Inflammatory macrophage (primary cell): ENCODE data around the gene CTDSPL.

ENCODE experiments used
- DNase-seq, 2 donors: peaks; one replicate each; pipeline ENCODE4 v3.0.0-alpha.2; 2020 to 2022

Gene CTDSPL

DNA sequence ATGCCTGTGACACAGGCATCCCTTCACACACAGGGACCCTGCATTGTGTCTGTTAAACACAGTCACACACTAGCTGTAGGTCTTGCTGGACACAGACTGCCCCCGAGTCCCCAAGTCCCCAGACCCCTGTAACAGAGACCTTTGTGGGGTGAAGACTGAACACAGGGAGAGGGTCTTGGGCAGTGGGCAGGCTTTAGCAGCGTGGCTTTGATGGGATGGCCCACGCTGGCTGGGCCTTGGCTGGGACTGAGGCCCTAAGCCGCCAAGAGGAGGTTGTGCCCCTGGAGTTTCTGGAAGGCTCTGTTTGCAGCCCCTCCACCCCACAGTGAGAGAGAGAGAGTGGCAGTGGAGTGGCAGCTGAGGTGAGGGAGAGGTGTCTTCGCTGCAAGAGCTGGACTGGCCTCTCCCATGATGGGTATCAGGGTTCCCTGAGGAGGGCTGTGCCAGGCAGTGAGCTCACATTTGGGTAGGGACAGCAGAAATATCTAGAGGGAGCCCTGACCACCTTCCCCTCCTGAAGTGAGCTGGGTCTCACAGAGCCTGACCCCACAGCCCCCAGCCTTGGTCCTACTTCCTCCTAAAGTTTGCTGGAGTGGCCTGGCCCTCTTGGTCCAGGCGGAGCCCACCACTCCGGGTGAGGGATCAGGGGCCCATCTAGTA lies 128.3 kb downstream of the CTDSPL start:
- DNase-seq: no peak

- DNase-seq: no peak
These were observed 128.8 kb downstream of the CTDSPL start, which contains the start of gene VILL for GRCh38 chr3:37990527-37990926. VILL (plus strand) TSS chr3:37990786; CDS start chr3:37993673, 2,887 bp downstream.

DNA sequence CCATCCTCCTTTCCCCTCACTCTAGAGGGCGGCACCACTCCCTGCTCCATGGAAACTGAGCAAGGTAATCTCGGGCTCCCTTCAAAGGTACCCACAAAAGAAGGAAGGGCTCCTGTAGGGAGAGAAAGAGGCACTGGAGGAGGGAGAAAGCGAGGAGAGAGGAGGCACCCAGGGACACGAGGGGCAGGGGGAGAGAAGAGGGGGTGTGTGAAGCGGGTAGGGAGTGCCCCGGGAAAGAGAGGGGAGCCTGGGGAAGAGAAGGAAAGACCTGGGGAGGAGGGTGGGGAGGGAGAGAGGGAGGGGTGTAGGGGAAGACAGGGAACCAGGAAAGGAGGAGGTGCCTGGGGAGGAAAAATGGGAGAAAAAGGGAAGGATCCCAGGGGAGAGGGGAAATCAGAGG lies 129.4 kb downstream of the CTDSPL start:
- DNase-seq: no peak

- no peak for DNase-seq
These were observed 130.1 kb downstream of the CTDSPL start for GRCh38 chr3:37991823-37992222.

DNA sequence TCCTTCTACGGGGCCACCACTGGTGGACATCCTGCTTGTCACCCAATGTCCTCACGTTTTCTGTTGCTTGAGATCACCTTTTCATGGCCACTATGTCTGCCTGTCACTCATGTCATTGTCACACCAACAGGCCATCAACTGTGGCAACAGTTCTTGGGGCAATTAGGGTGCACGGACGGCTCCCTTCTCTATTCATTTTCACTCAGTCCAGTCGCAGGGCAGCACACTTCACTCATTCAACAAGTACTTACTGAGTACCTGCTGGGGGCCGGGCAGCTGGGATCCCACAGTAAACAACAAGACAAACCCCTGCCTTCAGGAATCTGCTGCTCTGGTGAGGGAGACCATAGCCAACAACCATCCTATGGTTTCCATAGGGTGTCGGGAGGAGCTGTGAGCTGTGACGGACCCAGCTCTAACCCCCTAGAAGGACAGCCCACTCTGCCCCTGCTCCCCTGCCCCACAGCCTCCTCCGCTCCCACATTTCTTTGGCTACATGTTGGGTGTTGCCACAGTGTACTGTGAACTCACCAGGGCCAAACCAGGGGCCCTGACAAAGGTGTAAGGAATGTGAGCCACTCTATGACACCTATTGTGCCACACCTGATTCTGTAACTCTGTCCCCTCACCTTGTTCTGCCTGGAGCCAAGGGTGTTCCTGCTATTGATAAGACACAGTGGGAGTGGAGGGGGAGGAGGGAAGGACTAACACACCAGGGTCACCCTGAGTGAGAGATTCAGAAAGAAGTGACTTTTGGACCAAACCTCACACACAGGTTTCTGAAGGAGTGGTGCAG lies 130.8 kb downstream of the CTDSPL start:
- DNase-seq: no peak

DNA sequence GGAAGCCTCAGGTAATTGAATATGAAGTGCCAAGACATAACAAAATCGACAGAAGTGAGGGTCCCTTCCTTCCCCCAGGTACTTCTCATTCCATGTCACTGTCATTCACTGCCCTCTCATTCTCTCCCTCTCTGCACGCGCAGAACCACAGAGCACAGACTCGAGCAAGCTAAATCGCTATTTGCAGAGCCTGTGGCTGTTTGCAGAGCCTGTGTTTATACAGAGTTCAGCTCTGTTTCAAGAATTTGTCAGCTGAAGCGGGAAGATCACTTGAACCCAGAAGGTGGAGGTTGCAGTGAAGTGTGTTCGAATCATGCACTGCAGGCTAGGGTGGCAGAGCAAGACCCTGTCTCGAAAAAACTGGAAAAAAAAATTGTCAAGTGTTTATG lies 131.4 kb downstream of the CTDSPL start:
- no peak for DNase-seq

DNA sequence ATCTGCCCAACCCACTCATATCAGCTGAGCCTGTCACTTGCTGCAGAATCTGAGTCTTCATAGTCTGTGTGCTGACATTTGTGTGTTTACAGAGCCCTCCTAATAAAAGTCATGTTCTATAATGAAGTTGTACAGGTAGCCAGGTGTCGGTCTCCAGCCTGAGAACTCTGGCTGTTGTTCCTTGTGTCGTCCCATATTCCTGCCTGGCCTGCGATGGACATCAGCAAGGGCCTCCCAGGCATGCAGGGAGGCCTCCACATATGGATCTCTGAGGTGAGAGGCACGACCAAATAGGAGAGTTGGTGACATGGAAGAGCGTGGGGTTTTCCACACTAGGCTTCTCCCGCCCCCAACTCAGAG lies 131.8 kb downstream of the CTDSPL start:
- DNase-seq: peak in 1 of 2 donors; percentile 53

GRCh38 chr3:37993820-37994638 lies 132.3 kb downstream of the CTDSPL start:
- DNase-seq: peak; percentile 97 to 99

DNA sequence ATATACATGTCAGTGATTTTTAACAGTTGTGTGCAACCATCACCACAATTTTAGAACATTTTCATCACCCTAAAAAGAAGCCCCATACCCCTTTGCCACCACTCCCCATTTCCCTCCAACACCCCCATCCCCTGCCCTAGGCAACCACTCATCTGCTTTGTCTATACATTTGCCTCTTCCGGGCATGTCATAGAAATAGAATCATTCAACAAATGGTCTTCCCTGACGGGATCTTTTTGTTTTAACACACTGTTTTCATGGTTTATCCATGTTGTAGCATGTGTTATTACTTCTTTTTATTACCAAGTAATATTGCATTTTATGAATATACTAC lies 132.9 kb downstream of the CTDSPL start:
- no peak for DNase-seq

DNA sequence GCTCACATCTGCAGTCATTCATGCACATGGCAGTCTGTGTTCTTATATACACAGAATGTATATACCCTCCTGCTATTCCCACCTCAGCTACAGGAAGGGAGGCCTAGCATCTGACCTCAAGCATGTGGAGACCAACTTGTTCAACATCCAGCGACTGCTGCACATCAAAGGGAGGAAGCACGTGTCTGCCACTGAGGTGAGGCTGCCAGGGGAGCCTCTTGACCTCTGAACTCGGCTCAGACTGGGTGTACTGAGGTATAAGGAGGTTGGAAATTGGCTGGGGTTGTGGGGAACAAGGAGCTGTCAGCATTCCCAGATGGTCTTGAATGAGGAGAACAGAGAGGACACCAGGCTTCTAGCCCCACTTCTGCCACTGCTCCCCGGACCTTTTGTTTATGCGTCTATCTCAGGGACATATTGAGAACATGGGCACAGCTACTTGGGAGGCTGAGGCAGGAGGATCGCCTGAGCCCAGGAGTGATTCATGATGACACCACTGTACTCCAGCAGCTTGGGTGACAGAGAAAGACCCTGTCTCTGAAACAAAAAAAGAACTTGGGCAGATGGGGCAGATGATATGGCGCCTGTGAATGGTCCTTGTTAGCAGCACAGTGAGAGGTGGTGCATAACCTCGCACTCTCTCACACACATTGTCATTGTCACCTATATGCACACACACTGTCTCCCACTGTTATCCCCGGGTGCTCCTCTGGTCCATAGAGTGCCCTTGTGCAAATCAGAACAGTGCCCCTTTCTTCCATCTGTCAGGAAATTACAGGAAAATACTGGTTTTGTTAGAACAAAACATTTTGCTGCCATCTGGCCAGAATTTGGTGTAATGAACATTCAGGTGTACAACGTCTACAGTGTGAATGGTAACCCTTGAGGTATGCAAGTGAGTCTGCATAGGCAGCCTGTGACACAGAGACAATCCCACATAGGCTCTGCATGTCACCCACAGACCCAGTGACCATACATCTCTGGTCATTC lies 134.3 kb downstream of the CTDSPL start:
- DNase-seq: no peak

DNA sequence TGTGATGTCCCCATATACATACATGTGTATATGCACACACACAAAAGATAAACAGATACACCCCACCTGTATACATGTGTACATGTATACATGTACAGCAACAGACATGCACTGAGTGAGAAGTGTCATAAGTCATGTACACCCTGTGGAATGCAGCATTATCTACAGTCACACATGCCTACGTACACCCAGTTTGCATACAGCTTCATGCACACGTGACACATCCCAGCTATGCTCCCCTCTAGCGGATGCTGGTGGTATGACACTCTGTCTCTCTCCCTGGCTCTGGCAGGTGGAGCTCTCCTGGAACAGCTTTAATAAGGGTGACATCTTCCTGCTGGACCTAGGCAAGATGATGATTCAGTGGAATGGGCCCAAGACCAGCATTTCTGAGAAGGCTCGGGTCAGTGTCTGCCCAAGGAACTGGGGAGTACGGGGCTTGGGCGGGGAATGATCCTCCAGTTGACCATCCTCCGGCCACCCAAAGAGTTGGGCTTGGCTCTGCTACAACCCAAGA lies 135.2 kb downstream of the CTDSPL start:
- DNase-seq: peak; percentile 86 to 88

DNA sequence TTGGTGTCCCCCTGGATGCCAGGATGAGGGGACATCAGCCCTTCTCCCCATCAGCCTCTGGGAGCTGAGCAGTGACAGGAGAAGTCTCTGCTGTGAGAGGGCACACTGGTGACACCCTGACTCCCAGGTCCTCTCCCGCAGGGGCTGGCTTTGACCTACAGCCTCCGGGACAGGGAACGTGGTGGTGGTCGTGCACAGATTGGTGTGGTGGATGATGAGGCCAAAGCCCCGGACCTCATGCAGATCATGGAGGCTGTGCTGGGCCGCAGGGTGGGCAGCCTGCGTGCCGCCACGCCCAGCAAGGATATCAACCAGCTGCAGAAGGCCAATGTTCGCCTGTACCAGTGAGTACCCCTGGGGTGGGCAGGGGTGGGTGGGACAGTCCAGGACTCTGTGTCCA lies 135.7 kb downstream of the CTDSPL start:
- DNase-seq: no peak

- DNase-seq: no peak
These were observed 136.2 kb downstream of the CTDSPL start for GRCh38 chr3:37997791-37998370.

DNA sequence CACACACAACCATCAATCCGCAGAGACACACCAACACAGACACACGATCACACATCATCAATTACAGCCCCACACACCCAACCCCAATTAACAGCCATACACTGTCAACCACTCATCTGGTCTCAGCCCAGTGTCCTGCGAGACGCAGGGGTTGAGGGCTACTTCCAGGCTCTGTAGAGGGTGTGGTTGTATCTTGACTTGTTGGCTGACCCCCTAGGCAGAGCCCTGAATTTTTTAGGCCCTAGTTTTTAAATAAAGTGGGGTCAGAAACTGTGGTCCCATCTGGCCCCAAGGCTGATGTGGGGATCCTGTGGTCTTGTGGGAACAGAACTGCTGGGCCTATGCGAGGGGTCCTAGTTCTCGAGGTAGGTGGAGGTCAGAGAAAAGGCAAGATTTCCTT lies 138.2 kb downstream of the CTDSPL start:
- no peak for DNase-seq

GRCh38 chr3:38000242-38000916 lies 138.7 kb downstream of the CTDSPL start:
- no peak for DNase-seq

GRCh38 chr3:38000965-38001455 lies 139.3 kb downstream of the CTDSPL start:
- no peak for DNase-seq

DNA sequence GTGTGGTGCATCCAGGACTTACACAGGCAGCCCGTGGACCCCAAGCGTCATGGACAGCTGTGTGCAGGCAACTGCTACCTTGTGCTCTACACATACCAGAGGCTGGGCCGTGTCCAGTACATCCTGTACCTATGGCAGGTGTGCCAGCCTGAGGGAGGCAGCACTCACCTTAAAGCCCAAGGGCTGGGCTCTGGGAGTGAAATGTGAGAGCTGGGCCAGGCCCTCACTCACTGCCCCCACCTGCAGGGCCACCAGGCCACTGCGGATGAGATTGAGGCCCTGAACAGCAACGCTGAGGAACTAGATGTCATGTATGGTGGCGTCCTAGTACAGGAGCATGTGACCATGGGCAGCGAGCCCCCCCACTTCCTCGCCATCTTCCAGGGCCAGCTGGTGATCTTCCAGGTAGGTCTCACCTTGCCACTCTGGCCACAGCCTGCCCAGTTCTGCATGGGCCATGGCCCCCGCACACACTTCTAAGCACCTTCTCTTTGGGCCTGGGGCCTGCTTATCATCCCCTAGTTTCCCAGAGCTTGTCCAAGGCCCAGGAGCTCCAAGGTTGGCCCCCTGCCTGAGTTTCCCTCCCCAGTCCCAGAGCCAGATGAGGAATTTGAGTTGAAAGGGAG lies 139.9 kb downstream of the CTDSPL start:
- no peak for DNase-seq

DNA sequence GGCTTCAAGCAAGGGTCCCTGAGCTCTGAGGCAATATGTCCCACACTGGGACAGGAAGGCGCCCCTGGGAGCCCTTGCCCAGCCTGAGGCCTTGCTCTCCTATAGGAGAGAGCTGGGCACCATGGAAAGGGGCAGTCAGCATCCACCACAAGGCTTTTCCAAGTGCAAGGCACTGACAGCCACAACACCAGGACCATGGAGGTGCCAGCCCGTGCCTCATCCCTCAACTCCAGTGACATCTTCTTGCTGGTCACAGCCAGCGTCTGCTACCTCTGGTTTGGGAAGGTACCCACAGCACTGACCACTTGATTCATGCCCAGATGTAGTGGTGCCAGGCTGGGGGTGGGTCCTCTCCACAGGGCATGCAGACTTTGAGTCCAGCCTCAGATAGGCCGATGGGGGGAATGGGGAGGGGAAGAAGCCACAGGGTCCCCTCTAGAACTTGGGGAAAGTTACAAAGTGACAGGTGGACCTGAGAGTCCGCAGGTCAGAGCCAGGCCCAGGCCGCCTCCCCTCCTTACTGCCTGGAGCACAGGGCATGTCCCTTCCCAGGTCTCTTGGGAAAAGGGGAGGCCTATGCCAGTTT lies 140.7 kb downstream of the CTDSPL start:
- DNase-seq: no peak

DNA sequence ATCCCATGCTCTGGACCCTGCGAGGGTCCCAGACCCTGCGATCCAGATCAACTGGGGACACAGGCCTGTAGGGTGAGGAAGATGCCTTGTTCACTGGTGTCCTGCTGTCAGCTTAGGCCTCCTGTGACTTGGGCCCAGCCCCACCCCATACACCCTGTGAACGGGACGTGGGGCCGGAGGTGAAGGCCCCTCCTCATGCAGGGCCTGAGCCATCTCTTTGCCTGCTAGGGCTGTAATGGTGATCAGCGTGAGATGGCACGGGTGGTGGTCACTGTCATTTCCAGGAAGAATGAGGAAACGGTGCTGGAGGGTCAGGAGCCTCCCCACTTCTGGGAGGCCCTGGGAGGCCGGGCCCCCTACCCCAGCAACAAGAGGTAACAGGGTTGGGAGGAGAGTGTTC lies 141.3 kb downstream of the CTDSPL start:
- DNase-seq: no peak

DNA sequence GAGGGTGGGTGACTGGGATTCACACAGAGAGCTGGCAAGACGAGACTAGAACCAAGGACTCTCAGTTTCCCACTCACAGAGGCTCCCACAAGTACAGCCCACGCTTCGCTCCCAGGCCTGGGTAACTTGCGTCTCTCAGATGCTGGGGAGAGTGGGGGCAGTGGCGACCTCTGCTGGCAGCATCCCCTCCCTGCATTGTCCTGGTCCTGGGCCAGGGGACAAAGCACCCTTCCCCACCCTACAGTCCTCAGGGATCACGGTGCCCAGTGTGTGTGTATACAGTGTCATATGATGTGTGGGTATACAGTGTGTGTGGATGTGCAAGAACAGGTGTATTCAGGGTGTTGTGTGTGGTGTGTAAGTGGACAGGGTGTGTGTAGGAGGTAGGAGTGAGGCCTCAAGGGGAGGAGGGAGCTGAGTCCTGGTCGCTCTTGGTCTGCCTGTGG lies 141.7 kb downstream of the CTDSPL start:
- peak; percentile 41 to 59 for DNase-seq
